A204.1 (cell line): Measurements from ENCODE around the gene JAK1.

Source experiments
- FAIRE-seq: peaks from 2 replicates; lab custom pipeline; 2012; peaks lifted over from hg19 to GRCh38; lab: Jason Lieb, UNC

Gene JAK1

DNA sequence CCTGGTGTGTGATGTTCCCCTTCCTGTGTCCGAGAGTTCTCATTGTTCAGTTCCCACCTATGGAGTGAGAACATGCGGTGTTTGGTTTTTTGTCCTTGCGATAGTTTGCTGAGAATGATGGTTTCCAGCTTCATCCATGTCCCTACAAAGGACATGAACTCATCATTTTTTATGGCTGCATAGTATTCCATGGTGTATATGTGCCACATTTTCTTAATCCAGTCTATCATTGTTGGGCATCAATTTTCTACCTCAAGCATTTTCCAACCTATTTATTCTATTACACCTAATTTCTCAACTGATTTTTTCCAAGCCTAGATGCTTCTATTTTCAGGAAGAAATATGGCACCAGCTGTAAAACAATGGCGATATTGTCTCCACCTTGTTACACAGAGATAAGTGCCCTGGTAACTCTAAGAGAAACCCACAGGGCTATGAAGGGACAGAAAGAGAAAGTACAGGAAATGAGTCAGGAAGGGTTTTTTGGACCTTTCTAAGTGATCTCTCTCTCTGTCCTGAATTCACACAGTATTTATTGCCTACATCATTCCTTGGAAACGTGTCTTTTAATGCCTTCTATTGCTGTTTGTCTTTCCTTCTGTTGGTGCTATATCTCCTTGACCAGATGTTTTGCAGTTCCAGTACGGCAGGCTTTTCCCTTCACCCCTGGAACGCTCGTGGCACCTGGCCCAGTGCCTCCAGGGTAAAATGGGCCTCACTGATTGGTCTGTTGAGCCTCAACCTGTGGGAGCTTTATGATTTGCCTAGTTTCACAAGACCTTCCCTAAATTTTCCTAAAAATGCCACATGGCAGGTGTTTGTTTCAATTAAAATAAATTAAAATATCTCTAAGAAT is 14.6 kb upstream of the JAK1 start:
- no peak for FAIRE-seq

DNA sequence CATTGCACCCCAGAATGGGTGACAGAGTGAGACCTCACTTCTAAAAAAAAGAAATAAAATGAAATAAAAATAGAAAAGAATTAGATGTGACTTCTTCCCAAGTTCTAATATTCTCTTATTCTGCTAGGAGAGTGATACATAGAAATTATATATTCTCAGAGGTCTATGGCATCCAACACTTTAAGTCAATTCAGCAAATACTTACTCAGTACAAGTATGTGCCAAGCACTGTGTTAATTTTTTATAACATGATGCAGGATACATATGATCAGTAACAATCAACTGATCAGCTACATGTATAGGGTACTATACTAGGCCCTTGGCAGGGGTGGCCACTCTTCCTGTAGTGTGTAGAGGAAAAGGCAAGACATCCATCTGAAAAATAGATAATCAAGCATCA is 13.0 kb upstream of the JAK1 start:
- FAIRE-seq = no peak

DNA sequence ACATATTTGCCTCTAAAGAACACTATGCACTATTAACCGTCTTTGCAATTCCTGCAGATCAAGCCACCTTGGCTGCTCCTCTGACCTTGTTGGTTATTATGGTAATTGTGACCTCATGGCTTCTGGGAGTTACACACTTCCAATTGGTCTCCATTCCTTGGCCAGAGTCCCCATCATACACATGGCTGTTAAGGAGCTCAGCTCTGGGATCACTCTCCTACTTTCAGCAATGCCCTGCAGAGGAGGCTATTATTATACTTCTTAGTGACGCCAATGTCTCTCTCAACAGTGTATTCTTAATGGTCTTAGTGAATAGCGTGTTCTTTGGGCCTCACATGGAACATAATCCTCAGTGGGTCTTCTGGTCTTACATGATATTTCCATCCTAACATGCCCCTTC is 10.0 kb upstream of the JAK1 start:
- FAIRE-seq = no peak

GRCh38 chr1:64975740-64976139 is 9.4 kb upstream of the JAK1 start:
- no peak for FAIRE-seq

GRCh38 chr1:64975127-64975526 is 8.8 kb upstream of the JAK1 start:
- FAIRE-seq = no peak

DNA sequence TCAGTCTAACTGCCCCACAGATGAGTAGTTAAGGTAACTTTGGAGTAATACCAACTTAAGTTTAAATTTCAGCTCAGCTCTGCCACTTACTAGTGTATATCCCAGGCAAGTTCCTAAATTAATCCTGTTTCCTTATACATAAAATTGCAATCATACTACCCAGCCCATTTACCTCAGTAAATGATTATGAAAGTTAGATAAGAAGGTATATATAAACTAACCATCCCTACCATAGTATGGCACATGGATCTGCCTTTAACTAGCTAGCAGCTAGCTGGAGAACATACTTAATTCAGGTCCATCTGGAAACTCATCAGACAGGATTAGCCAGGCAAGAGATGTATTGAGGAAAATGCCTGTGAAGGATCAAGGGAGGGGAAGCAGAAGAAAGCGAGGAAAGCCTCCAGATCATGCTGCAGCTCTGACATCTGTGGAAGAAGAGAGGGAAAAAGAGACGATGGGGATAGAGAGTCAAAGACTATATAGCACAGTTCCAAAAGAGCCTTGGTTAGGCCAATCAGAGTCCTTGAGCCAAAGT is 8.0 kb upstream of the JAK1 start:
- no peak for FAIRE-seq

GRCh38 chr1:64973061-64973647 is 6.8 kb upstream of the JAK1 start:
- FAIRE-seq = no peak

- no peak for FAIRE-seq
These were observed 3.1 kb upstream of the JAK1 start for GRCh38 chr1:64969305-64970046.

- no peak for FAIRE-seq
These were observed 1.0 kb upstream of the JAK1 start for GRCh38 chr1:64967381-64967780.

DNA sequence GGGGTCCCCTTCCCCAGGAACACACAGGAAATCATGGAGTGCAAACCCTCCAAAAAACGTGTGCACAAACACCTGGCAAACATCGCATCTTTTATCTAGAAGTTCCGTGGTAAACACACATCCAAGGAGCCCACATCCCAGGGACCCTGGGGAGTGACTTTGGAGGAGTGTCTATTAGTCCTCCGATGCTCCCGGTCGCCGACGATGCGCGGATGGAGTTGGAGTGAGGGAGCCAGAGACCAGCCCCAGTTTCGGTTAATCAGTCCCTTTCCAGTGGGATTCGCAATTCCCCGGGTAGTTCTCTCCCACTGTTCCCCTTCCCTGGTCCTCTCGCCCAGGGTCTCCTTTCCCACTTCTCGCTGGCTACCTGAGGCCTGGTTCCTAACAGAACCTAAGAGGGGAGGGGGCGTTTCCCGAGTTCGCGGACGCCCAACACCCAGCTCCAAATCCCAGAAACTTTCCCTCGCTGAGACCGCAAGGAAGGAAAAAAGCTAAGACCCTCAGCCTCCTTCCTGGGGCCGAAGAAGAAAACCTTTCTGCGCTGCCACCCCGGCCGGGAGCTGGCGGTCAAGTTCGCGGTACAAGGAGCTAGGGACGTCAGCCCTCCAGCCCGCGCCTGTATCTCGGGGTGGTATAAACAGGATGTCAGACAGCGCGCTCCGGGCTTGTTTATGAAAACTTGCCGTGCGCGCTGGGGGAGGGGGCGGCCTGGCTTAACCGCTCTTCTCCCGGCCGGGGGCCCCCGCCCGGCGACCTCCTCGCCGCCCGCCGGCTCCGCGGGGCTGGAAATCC is 787 bp downstream of the JAK1 start:
- no peak for FAIRE-seq

DNA sequence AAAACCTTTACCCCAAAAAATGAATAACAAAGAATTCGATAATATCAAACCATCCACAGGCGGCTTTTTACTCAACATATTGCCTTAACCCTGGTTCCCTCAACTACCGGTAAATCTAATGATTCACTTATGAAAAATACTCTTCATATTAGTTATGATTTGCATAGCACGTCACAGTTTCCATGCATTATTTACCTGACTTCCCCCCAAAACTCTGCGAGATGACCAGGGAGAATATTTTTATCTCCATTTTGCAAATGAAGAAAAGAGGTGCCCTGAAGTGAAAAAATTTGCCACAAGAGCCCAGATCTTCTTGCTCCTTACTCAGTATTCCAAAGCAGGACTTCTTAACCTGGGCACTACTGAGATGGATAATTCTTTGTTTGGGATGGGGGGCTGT is 2.9 kb downstream of the JAK1 start:
- no peak for FAIRE-seq

DNA sequence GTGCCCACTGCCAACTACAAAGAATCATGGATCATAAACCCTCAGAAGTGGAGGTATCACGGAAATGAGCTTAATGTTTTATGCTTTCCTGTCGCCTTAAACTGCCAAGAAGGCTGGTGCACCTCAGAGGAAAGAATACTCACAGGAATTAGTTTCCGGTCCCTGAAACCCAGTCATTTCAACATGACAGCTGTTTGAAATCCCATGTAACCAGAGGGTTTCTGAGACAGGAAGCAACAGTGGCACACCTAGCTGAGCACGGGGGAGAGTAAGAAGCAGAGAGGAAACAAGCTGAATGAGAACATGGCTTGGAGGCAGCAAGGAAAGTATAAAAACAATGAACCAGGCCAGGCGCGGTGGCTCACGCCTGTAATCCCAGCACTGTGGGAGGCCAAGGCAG is 3.9 kb downstream of the JAK1 start:
- FAIRE-seq = no peak

DNA sequence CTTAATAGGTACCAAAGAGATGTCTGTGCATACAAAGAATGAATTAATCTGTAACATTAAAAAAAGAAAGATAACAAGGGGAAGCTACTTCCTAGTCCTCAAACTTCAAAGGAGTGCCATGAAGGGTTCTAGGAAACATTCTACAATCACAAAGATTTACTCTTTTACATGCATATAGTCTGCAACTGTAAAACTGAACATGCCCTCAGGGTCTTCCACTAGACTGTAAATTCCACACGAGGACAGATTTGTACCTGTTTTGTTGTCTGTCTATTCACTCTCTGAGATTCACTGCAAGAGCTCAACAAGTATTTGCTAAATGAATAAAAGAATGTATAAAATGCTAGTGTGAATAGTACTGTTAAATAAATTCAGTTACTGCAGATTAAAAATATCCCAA is 4.4 kb downstream of the JAK1 start:
- no peak for FAIRE-seq

- FAIRE-seq = no peak
These were observed 5.6 kb downstream of the JAK1 start for GRCh38 chr1:64960731-64961130.

DNA sequence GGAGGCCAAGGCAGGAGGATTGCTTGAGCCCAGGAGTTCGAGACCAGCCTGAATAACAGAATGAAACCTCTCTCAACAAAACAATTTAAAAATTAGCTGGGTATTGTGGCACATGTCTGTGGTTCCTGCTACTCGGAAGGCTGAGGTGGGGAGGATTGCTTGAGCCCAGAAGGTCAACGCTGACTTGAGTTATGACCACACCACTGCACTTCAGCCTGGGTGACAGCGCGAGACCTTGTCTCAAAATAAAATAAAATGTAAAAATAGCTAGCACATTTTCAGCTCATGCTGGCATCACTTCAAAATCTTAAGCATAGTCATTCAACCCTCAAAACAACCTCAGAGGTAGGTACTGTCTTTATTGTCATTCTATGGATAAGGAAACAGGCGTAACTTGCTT is 6.4 kb downstream of the JAK1 start:
- FAIRE-seq = no peak

DNA sequence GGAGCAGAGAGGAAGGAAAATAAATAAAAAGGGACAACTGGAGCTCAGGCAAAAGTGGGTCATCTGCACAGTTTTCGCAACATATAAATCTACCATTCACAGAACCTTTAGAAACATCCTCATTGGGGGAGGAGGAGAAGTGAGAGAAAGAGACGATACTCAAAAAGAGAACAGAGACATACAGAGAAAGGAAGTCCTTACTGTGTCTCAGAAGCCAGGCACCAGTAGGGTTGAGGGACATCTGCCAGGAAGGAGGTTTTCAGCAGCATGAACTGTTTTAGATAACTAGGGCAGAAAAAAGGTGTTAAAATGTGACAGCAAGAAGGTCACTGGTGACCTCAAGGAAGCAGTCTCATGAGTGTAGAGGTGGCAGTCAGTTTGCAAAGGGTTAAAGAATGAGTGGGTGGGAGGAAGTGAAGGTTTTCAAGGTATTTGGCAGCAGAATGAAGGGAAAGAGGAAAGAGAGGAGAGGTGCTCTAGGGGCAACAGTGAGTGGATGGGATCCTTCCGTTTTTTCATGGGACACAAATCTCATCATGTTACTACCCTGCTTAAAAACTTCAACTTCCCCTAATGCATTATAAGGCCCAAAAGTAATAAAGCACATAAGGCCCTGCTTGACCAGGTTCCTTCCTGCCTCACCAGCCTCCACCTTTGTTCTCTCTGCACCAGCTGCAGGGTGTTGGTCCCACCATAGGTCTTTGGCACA is 9.5 kb downstream of the JAK1 start:
- FAIRE-seq = no peak

- no peak for FAIRE-seq
These were observed 10.2 kb downstream of the JAK1 start for GRCh38 chr1:64956010-64956640.

GRCh38 chr1:64955097-64956009 is 11.0 kb downstream of the JAK1 start:
- FAIRE-seq = no peak

DNA sequence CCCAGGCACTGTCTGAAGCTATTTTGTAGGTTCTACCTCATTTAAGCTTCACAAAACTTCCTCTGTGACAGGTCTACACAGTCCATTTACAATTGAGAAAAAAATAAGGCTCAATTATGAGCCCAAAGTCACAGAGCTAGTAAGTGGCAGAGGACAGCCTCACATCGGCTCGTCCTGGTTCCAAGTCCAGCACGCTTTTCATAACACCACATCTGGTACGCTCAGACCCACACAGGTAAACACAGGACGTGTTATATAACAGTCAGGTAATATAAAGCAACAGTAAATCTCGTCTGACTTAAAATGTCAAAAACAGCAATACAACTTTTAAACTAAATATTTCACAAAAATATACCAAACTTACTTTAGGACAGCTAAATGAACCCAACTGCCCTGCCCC is 13.1 kb downstream of the JAK1 start:
- no peak for FAIRE-seq

DNA sequence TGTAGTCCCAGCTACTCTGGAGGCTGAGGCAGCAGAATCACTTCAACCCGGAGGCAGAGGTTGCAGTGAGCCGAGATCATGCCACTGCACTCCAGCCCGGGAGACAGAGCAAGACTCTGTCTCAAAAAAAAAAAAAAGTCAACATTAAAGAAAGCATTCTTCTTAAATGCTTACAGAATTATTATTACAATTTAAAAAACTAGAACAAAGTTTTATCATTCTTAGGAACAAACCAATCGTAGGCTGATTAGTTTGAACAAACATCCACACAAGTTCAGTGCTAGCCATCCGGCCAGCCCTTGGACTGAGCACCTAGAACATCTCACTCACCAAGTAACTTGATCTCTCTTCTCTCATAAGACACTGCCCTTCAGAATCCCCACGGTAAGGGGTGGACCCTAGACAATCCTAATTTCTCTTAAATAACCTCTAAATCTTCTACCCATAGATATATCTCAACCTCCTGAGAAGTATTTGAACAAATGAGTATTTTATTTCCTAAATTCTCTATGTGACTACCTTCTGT is 16.0 kb downstream of the JAK1 start:
- no peak for FAIRE-seq
